Prostate gland (tissue), 2 donors: Measurements from ENCODE around the gene UGT2B7. TPM values are rescaled to one million over a fixed set of nuclear protein-coding genes. Genes with fewer than 3 reads are reported as not detected.

Source experiments
- DNase-seq: peaks from one replicate; pipeline ENCODE4 v3.0.0-alpha.2; 2019; ENCODE audit warnings: low spot score
- H3K27ac ChIP-seq, 2 donors: fragments of 200-600 bp; sonication (generic); 2 replicates each; pipeline ENCODE4 v1.5.1; 2017 to 2019
- H3K27me3 ChIP-seq: fragments of 200-600 bp; sonication (generic); replicated peaks from 2 replicates; pipeline ENCODE4 v1.5.1; 2019; ENCODE audit not compliant: insufficient read depth
- H3K36me3 ChIP-seq, 2 donors: fragments of 200-600 bp; sonication (generic); 1 replicate in 1 of 2; 2 replicates in 1 of 2; pipeline versions ENCODE4 v1.5.1 to v1.8.1; 2017 to 2019
- H3K4me1 ChIP-seq: fragments of 200-600 bp; sonication (generic); replicated peaks from 2 replicates; pipeline ENCODE4 v1.5.1; 2019
- H3K4me3 ChIP-seq, 2 donors: fragments of 200-600 bp; sonication (generic); 2 replicates each; pipeline ENCODE4 v1.5.1; 2017 to 2019
- H3K9me3 ChIP-seq: fragments of 200-600 bp; sonication (generic); 2 replicates; pipeline ENCODE4 v1.5.1; 2017
- CTCF ChIP-seq, 4 experiments: fragments of 200-600 bp in 2 of 4; fragments of 450-650 bp in 2 of 4; sonication (generic) in 2 of 4; IDR thresholded peaks; 1 replicate in 3 of 4; 2 replicates in 1 of 4; pipeline ENCODE4 v1.5.1; 2016 to 2019; ENCODE audit warnings: antibody characterized with exemption in 4 of 4, mild to moderate bottlenecking in 2 of 4, moderate library complexity in 2 of 4
- POLR2A ChIP-seq: fragments of 450-650 bp; IDR thresholded peaks from one replicate; pipeline ENCODE4 v1.6.1; 2016; ENCODE audit warnings: antibody characterized with exemption, mild to moderate bottlenecking
- POLR2AphosphoS5 ChIP-seq: sonication (generic); formaldehyde crosslinking; IDR thresholded peaks from one replicate; pipeline ENCODE4 v1.6.1; 2017; ENCODE audit warnings: antibody characterized with exemption
- WGBS: methylation state at CpG from one replicate; pipeline ENCODE4 v1.1.5; 2018; 5-methylcytosine and 5-hydroxymethylcytosine counted together
- intact Hi-C: fragments of 100-400 bp; cut with DNase I; formaldehyde crosslinking; loops from one replicate; pipeline ENCODE4 v1.14.2; 2022
- total RNA-seq, 2 donors: library from RNA; depleted of rRNA; stranded (reverse); fragments of >200 nt; gene quantifications; one replicate each; pipeline ENCODE4 v1.1.0, GENCODE V29; 2016

UGT2B7 gene
- total RNA-seq, 2 donors from 2014 or later, result not detected

- DNase-seq, result no peak
- Histone ChIP-seq H3K9me3 (no peaks in the 10 kb centered on the region), H3K4me1 (no peaks in the 10 kb centered on the region), H3K4me3 (no peak overlapping the region), H3K36me3 (no peaks in the 10 kb centered on the region), H3K27ac (no peak overlapping the region), H3K27me3 (no peaks in the 10 kb centered on the region)
- TF ChIP-seq POLR2AphosphoS5 (no peak), CTCF (IDR thresholded peaks at IDR 0.05) (no peak), POLR2A (no peak)
- WGBS, result 86% methylated on average over 5 of the region's 5 CpGs
- intact Hi-C loops, result no loop called here
Measured at GRCh38 chr4:69060651-69061308, 35.5 kb upstream of the UGT2B7 start.

- Histone ChIP-seq H3K36me3 (no peaks in the 10 kb centered on the region), H3K4me1 (no peaks in the 10 kb centered on the region), H3K27me3 (no peaks in the 10 kb centered on the region), H3K4me3 (no peak overlapping the region), H3K9me3 (no peaks in the 10 kb centered on the region), H3K27ac (no peak overlapping the region)
- WGBS, result 87% methylated on average over 3 of the region's 3 CpGs
- no peak for DNase-seq
- intact Hi-C loops, result no loop called here
- TF ChIP-seq POLR2A (no peak), POLR2AphosphoS5 (no peak), CTCF (IDR thresholded peaks at IDR 0.05) (no peak)
Measured at GRCh38 chr4:69064391-69064790, 31.9 kb upstream of the UGT2B7 start.

- no peak for DNase-seq
- no peak for TF ChIP-seq CTCF (IDR thresholded peaks at IDR 0.05)
- no peak for TF ChIP-seq POLR2AphosphoS5
- TF ChIP-seq POLR2A, result no peak
- Histone ChIP-seq H3K27ac (no peak overlapping the region), H3K9me3 (no peaks in the 10 kb centered on the region), H3K4me1 (no peaks in the 10 kb centered on the region), H3K27me3 (no peaks in the 10 kb centered on the region), H3K36me3 (no peaks in the 10 kb centered on the region), H3K4me3 (no peak overlapping the region)
- intact Hi-C loops, result no loop called here
Measured at GRCh38 chr4:69066945-69067344, 29.3 kb upstream of the UGT2B7 start.

GRCh38 chr4:69069085-69069484 is 27.2 kb upstream of the UGT2B7 start:
- no peak for DNase-seq
- Histone ChIP-seq H3K4me1 (no peaks in the 10 kb centered on the region), H3K9me3 (no peaks in the 10 kb centered on the region), H3K27ac (no peak overlapping the region), H3K27me3 (no peaks in the 10 kb centered on the region), H3K36me3 (no peaks in the 10 kb centered on the region), H3K4me3 (no peak overlapping the region)
- TF ChIP-seq CTCF (IDR thresholded peaks at IDR 0.05), result no peak
- no peak for TF ChIP-seq POLR2AphosphoS5
- no peak for TF ChIP-seq POLR2A
- 80% methylated on average over 2 of the region's 2 CpGs for WGBS
- intact Hi-C loops, result no loop called here

GRCh38 chr4:69070590-69070989 is 25.7 kb upstream of the UGT2B7 start:
- Histone ChIP-seq H3K27ac (no peak overlapping the region), H3K4me3 (no peak overlapping the region), H3K4me1 (no peaks in the 10 kb centered on the region), H3K27me3 (no peaks in the 10 kb centered on the region), H3K36me3 (no peaks in the 10 kb centered on the region), H3K9me3 (no peaks in the 10 kb centered on the region)
- no peak for TF ChIP-seq POLR2AphosphoS5
- no peak for TF ChIP-seq CTCF (IDR thresholded peaks at IDR 0.05)
- no peak for TF ChIP-seq POLR2A
- intact Hi-C loops, result no loop called here
- 100% methylated on average over 2 of the region's 2 CpGs for WGBS
- DNase-seq, result no peak
